Myometrial cell (primary cell): ENCODE measurements around the gene IP6K1. TPM values are rescaled to one million over a fixed set of nuclear protein-coding genes. Genes with fewer than 3 reads are reported as not detected.

Experiments
- total RNA-seq: library from RNA; depleted of rRNA; stranded (reverse); fragments of >200 nt; gene quantifications from 2 replicates; pipeline ENCODE4 v1.2.3, GENCODE V29; 2015

IP6K1 gene
- 25.1 and 30.5 TPM in 2 replicates for total RNA-seq

GRCh38 chr3:49786357-49787181 lies at the start of gene IP6K1:
TSS of gene IP6K1 (minus strand) at chr3:49786542. CDS start at chr3:49748040, 38,502 bp downstream.

DNA sequence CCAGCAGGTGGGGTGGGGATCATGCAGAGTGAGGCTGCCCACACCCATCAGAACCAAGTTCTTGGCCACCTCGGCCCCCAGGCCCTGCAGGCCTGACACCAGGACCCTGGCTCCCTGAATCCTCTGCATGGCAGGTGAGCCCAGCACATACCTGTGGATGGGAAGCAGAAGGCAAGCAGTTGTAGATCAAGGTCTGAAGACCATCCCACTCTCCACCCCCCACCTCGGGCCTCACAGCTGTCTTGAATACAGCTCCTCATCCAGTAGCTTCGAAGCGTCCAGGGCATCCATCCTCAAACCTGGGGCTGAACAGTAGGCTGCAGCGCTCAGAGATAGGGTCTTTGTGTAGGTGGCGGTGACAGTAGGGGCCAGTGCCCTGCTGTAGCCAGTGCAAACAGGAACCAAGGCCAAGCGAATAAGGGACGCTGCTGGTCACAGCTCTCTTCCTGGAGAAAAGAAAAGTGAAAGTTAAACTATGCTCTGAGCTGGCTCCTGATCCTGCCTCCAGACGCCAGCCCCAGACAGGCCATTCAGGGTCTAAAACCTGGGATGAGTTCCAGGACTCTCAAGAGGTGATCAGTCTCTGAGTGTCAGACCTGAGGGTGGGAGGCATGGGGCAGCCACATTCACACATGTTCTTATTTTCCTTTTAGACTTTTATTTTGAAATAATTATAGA lies 27.3 kb upstream of the IP6K1 start, which contains the start of gene UBA7:
Gene UBA7 (minus strand): TSS at position 457 of the 678 bp plus-strand sequence. CDS start 166 bp downstream, at position 291.

DNA sequence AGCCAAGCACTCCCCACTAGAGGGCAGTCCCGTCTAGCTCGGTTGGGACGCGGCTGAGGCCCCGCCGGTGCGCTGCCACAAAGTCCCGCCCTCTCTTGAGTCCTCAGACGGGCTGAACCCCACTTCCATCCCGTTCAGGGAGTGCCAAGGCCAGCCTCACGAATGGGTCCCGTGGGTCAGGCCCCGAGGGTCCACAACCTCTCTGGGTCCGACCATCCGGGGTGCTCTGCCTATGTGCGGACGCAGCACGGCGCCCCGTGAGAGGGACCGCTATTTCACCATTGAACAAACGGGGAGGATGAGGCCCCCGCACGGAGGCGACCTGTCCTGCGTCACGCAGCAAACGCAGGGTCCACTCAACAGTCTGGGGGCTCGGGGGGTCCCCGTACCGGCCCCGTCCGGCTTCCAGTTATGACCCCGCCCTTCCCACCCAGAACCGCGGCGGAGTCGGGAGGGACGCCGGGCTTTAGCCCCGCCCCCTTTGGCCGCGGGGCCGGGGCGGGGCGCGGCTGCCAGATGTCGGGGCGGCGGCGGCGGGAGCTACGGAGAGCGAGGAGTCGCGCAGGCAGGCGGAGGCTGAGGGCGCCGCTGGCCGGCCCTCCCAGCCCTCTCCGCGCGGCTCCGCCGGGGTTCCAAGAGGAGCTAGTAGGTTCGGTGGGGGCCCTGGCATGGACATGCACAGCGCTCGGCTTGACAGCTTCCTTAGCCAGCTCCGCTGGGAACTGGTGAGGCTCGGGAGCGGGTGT lies 16.6 kb upstream of the IP6K1 start, which contains the start of gene INKA1:
Gene INKA1 (plus strand): TSS at position 543 of the 746 bp plus-strand sequence. CDS start 132 bp downstream, at position 675.

GRCh38 chr3:49799761-49800160 lies 13.4 kb upstream of the IP6K1 start, which contains the start of gene CDHR4:
TSS of gene CDHR4 (minus strand) at chr3:49799873. CDS start at chr3:49799812, 61 bp downstream.

GRCh38 chr3:49723628-49724551 lies 62.5 kb downstream of the IP6K1 start, which contains the start of gene GMPPB:
TSS of gene GMPPB (minus strand) at chr3:49723951. CDS start at chr3:49723726, 225 bp downstream.

DNA sequence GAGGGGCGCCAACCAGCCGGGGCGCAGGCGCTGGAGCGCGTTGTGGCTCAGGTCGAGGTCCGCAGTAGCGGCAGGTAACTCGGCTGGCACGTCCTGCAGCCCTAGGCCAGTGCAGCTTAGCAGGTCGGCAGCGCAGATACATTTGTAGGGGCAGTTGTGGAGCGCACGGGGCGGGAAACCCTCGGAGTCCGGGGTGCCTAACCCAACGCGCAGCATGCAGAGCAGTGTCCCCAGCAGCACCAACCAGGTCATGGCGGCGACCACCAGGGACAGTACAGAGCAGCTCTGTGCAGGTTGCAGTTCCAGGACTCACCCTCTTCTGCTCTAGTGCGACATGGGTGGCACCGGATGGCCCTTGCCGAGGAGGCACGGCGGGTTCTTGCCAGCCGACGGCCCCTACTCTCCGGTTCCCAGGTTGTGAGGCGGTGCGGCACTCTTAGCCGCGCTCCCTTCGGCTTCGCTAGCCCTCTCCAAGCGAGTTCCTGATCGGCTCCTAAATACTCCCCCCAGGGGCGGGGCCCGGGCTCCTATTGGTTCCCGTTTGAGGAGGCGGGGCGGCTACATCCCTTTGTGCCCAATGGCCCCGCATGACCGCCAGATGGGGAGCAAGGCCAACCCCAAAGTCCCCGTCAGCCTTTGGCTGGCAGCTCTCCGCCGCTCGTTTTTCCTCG lies 67.0 kb downstream of the IP6K1 start, which contains the start of gene AMIGO3:
Gene AMIGO3 (minus strand): TSS at position 471 of the 671 bp plus-strand sequence. CDS start 219 bp downstream, at position 252.

GRCh38 chr3:49689046-49689907 lies 97.1 kb downstream of the IP6K1 start, which contains the start of the genes MST1 and RNF123:
TSS of gene MST1 (minus strand) at chr3:49689474. CDS start at chr3:49688691, 783 bp downstream.
TSS of gene RNF123 (plus strand) at chr3:49689557. CDS start at chr3:49691166, 1,609 bp downstream.

Other genes with a start within 250 kb of the IP6K1 start
- under 0.01 TPM in 1 of 2 replicates, not detected in the other for gene BSN, start 232.1 kb downstream of the IP6K1 start, total RNA-seq
- 139 and 163 TPM in 2 replicates for gene APEH, start 112.2 kb downstream of the IP6K1 start, total RNA-seq
- 3.7 and 4.8 TPM in 2 replicates for gene MST1, start 97.1 kb downstream of the IP6K1 start, total RNA-seq
- 22.5 and 30.6 TPM in 2 replicates for gene RNF123, start 97.0 kb downstream of the IP6K1 start, total RNA-seq
- 1.2 TPM in 1 of 2 replicates, not detected in the other for gene AMIGO3, start 66.9 kb downstream of the IP6K1 start, total RNA-seq
- 51.2 and 89.7 TPM in 2 replicates for gene GMPPB, start 62.6 kb downstream of the IP6K1 start, total RNA-seq
- gene CDHR4, start 13.3 kb upstream of the IP6K1 start, total RNA-seq = not detected in 2 replicates
- gene INKA1, start 16.7 kb upstream of the IP6K1 start, total RNA-seq = 2.5 and 7.5 TPM in 2 replicates
- gene UBA7, start 27.4 kb upstream of the IP6K1 start, total RNA-seq = 36.3 and 41.8 TPM in 2 replicates
- gene TRAIP, start 70.0 kb upstream of the IP6K1 start, total RNA-seq = 8.9 and 10.7 TPM in 2 replicates
- not detected in 2 replicates for gene CAMKV, start 83.4 kb upstream of the IP6K1 start, total RNA-seq
- under 0.01 and 0.53 TPM in 2 replicates for gene MST1R, start 117.3 kb upstream of the IP6K1 start, total RNA-seq
- 22.0 and 26.5 TPM in 2 replicates for gene MON1A, start 143.3 kb upstream of the IP6K1 start, total RNA-seq
- 28.0 and 28.9 TPM in 2 replicates for gene RBM6, start 153.6 kb upstream of the IP6K1 start, total RNA-seq